GM13976 (cell line): Measurements from ENCODE around the gene ZNF512B.
"Not testable (repeated sequence)": the region's sequence is repeated elsewhere in the genome, so short reads cannot be mapped to it uniquely, and the experiment has no call there.

ENCODE experiments used
- DNase-seq: peaks from one replicate; pipeline ENCODE4 v3.0.0; 2012; ENCODE audit warnings: low spot score
- CTCF ChIP-seq: IDR thresholded peaks from 2 replicates; pipeline ENCODE4 v1.5.1; 2012; ENCODE audit warnings: borderline replicate concordance, mild to moderate bottlenecking; ENCODE audit not compliant: insufficient read depth; ENCODE audit errors: extremely low read depth, missing control alignments, control extremely low read depth
- in situ Hi-C: fragments of 300-500 bp; cut with MboI; formaldehyde crosslinking; loops from one replicate; pipeline ENCODE4 v1.12.0; 2022; ENCODE audit warnings: low sequenced_read_pairs, mixed read lengths, inconsistent platforms; ENCODE audit not compliant: unreplicated experiment

Gene ZNF512B

DNA sequence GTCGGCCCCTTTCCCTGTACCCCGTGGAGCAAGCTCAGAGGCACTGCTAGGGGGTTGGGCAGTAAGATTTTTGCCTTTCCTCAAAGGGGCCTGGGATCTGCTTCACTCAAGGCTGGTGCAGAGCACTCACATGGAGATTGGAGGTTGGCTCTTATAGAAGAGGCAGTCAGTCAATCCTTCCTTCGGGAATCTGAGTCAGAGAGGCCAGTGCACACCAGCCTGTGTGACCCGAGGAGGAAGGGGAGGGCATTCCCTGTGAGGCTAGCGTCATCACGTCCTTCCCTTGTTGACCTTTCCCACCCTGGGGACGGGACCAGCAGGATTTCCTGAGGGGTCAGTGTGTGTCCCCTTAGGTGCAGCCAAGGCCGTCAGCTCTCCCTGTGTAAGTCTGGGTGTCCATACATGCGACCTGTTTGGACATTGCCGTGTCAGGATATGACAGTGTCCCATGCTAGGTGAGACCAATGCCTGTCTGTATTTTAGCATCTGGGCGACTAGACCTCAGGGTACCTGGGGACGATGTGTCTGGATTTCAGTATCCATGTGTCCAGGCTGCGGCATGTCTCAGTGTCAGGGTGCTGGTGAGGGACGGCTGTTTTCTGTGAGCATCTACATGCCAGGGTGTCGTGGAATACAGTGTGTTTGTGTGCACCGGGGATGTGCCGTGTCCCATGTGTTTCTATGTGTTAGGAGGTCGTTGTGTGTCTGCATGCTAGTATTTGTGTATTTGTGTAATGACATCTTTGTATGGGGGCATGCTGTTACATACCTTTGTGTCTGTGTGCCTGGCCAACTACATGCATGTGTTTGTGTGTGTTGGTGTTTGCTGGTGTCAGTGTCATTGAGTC lies 2.8 kb upstream of the ZNF512B start:
- in situ Hi-C loops: no loop called here

GRCh38 chr20:63971960-63972311 lies 2.2 kb upstream of the ZNF512B start:
- in situ Hi-C loops, DNase-seq: not testable (repeated sequence)

More for the DNA sequence above, 2.8 kb upstream of the ZNF512B start:
- TF ChIP-seq CTCF: no peak
- no peak for DNase-seq

GRCh38 chr20:63970714-63971431 lies 1.1 kb upstream of the ZNF512B start:
- TF ChIP-seq CTCF: no peak
- no peak for DNase-seq
- in situ Hi-C loops: no loop called here

GRCh38 chr20:63968928-63969760 lies 586 bp downstream of the ZNF512B start:
- peak; percentile 55 for DNase-seq
- TF ChIP-seq CTCF: no peak
- in situ Hi-C loops: no loop called here

DNA sequence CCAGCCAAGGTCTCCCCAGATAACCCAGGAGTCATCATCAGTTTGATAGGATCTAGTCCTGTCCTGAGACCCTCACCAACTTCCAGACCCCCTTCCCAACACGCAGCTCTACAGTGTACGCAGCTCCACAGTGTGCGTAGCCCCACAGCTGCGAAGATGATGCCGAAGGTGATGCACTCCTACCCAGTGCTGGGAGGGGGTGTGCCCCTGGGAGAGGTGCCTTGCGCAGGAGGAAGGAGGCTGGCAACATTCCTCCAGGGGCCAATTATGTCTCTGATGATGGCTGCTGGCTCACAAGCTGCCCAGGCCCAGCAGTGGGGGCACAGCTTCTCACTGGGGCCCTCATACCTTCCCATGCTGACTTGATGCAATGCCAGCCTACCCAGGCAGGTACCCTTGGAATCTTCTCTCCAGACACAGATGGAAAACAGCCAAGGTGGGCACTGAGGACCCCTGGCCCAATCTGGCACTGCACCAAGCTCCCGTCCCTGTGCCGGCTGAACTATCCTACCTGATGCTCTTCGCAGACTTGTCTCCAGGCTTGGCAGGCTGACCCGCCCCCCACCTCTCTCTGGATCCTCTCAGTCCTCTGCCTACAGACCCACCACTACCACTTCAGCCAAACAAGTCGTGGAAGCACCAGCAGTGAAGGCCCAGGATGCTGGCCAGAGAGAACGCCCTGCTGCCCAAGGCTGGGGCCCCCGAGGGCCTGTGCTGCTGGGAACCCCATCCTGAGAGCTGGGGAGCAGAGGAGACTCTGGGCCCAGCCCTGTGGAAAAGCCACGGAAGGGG lies 1.4 kb downstream of the ZNF512B start:
- in situ Hi-C loops: no loop called here
- DNase-seq: no peak
- TF ChIP-seq CTCF: no peak

- TF ChIP-seq CTCF: no peak
- in situ Hi-C loops: no loop called here
- DNase-seq: no peak
Observed at GRCh38 chr20:63967330-63968135, 2.2 kb downstream of the ZNF512B start.
